H9 (cell line): ENCODE measurements around the gene AGPAT2. TPM values are rescaled to one million over a fixed set of nuclear protein-coding genes. Genes with fewer than 3 reads are reported as not detected.

Experiments used
- DNase-seq: peaks from one replicate; pipeline ENCODE4 v3.0.0-alpha.2; 2017
- H2AFZ ChIP-seq: one replicate; pipeline ENCODE4 v1.6.1; 2013; ENCODE audit warnings: mild to moderate bottlenecking, low read length, control low read depth, moderate library complexity
- H2AK5ac ChIP-seq: 2 replicates; pipeline ENCODE4 v1.6.1; 2013; ENCODE audit warnings: low read length, control low read depth, mixed read lengths; ENCODE audit not compliant: insufficient read length
- H2BK120ac ChIP-seq: one replicate; pipeline ENCODE4 v1.6.1; 2013; ENCODE audit warnings: low read depth, mild to moderate bottlenecking, low read length, control low read depth, inconsistent platforms; ENCODE audit not compliant: poor library complexity, severe bottlenecking
- H2BK12ac ChIP-seq: 2 replicates; pipeline ENCODE4 v1.6.1; 2013; ENCODE audit warnings: low read length, control low read depth, mixed read lengths, low read depth; ENCODE audit not compliant: insufficient read length
- H2BK15ac ChIP-seq: 2 replicates; pipeline ENCODE4 v1.6.1; 2013; ENCODE audit warnings: low read depth, low read length, control low read depth
- H2BK20ac ChIP-seq: one replicate; pipeline ENCODE4 v1.6.1; 2013; ENCODE audit warnings: low read depth, mild to moderate bottlenecking, low read length, control low read depth, inconsistent platforms; ENCODE audit not compliant: poor library complexity, severe bottlenecking
- H2BK5ac ChIP-seq: 2 replicates; pipeline ENCODE4 v1.6.1; 2013; ENCODE audit warnings: low read length, control low read depth, mixed read lengths; ENCODE audit not compliant: insufficient read length
- H3K14ac ChIP-seq: 2 replicates; pipeline ENCODE4 v1.6.1; 2013; ENCODE audit warnings: low read length, control low read depth; ENCODE audit not compliant: insufficient read depth
- H3K18ac ChIP-seq: 2 replicates; pipeline ENCODE4 v1.6.1; 2013; ENCODE audit warnings: low read depth, mild to moderate bottlenecking, mixed read lengths, low read length, control low read depth; ENCODE audit not compliant: insufficient read length
- H3K23ac ChIP-seq: 2 replicates; pipeline ENCODE4 v1.6.1; 2013; ENCODE audit warnings: low read length, control low read depth, mixed read lengths, low read depth; ENCODE audit not compliant: insufficient read length
- H3K23me2 ChIP-seq: 2 replicates; pipeline ENCODE4 v1.6.1; 2013; ENCODE audit warnings: low read depth, mild to moderate bottlenecking, mixed read lengths, low read length, control low read depth; ENCODE audit not compliant: insufficient read length, poor library complexity, severe bottlenecking
- H3K27ac ChIP-seq: 2 replicates; pipeline ENCODE4 v1.5.1; 2013; ENCODE audit warnings: low read length, control low read depth, mixed read lengths, low read depth; ENCODE audit not compliant: insufficient read length
- H3K27me3 ChIP-seq: 2 replicates; pipeline ENCODE4 v1.6.1; 2013; ENCODE audit warnings: low read length, control low read depth, inconsistent platforms; ENCODE audit not compliant: insufficient read depth
- H3K4ac ChIP-seq: 2 replicates; pipeline ENCODE4 v1.6.1; 2013; ENCODE audit warnings: low read depth, mild to moderate bottlenecking, control low read depth, inconsistent platforms, low read length, moderate library complexity
- H3K4me1 ChIP-seq: 2 replicates; pipeline ENCODE4 v1.6.1; 2013; ENCODE audit warnings: low read length, control low read depth, inconsistent platforms; ENCODE audit not compliant: insufficient read depth
- H3K4me2 ChIP-seq: 2 replicates; pipeline ENCODE4 v1.6.1; 2013; ENCODE audit warnings: low read length, control low read depth, mixed read lengths; ENCODE audit not compliant: insufficient read length, insufficient read depth
- H3K56ac ChIP-seq: 2 replicates; pipeline ENCODE4 v1.6.1; 2013; ENCODE audit warnings: low read depth, mild to moderate bottlenecking, mixed read lengths, low read length, control low read depth; ENCODE audit not compliant: insufficient read length
- H3K79me1 ChIP-seq: 2 replicates; pipeline ENCODE4 v1.6.1; 2013; ENCODE audit warnings: low read depth, mild to moderate bottlenecking, moderate library complexity, low read length, control low read depth, inconsistent platforms; ENCODE audit not compliant: insufficient read depth, poor library complexity, severe bottlenecking
- H3K79me2 ChIP-seq: 2 replicates; pipeline ENCODE4 v1.6.1; 2013; ENCODE audit warnings: low read length, control low read depth, inconsistent platforms; ENCODE audit not compliant: insufficient read depth
- H3K9ac ChIP-seq: 2 replicates; pipeline ENCODE4 v1.6.1; 2013; ENCODE audit warnings: low read length, control low read depth, mixed read lengths; ENCODE audit not compliant: insufficient read length; ENCODE audit errors: extremely low read depth
- H3K9me3 ChIP-seq: one replicate; pipeline ENCODE4 v1.6.1; 2013; ENCODE audit warnings: low read depth, low read length, inconsistent platforms; ENCODE audit not compliant: control insufficient read depth
- H3T11ph ChIP-seq: one replicate; pipeline ENCODE4 v1.6.1; 2013; ENCODE audit warnings: mild to moderate bottlenecking, low read length, control low read depth, inconsistent platforms
- H4K20me1 ChIP-seq: one replicate; pipeline ENCODE4 v1.6.1; 2013; ENCODE audit not compliant: control insufficient read depth, insufficient read length, insufficient read depth
- H4K5ac ChIP-seq: 2 replicates; pipeline ENCODE4 v1.6.1; 2013; ENCODE audit warnings: low read depth, mild to moderate bottlenecking, mixed read lengths, low read length, control low read depth; ENCODE audit not compliant: insufficient read length
- H4K8ac ChIP-seq: replicated peaks from 2 replicates; pipeline ENCODE4 v1.6.1; 2013; ENCODE audit warnings: low read length, control low read depth, mixed read lengths, low read depth; ENCODE audit not compliant: insufficient read length
- H4K91ac ChIP-seq: 2 replicates; pipeline ENCODE4 v1.6.1; 2013; ENCODE audit warnings: low read depth, mild to moderate bottlenecking, moderate library complexity, mixed read lengths, low read length, control low read depth; ENCODE audit not compliant: insufficient read length
- H3K27ac Mint-ChIP-seq, 3 experiments: 2 replicates in 2 of 3; 3 replicates in 1 of 3; pipeline ENCODE4 v1.8.0; 2020 to 2021; ENCODE audit warnings: mixed read lengths in 3 of 3, mild to moderate bottlenecking in 1 of 3, moderate library complexity in 1 of 3
- H3K27me3 Mint-ChIP-seq: 2 replicates; pipeline ENCODE4 v1.8.0; 2021; ENCODE audit warnings: low read depth, mild to moderate bottlenecking, moderate library complexity, mixed read lengths
- H3K36me3 Mint-ChIP-seq, 3 experiments: 2 replicates in 2 of 3; 3 replicates in 1 of 3; pipeline ENCODE4 v1.8.0; 2020 to 2021; ENCODE audit warnings: low read depth in 3 of 3, mixed read lengths in 3 of 3; ENCODE audit not compliant: insufficient read depth in 1 of 3
- H3K4me1 Mint-ChIP-seq, 2 experiments: 2 replicates each; pipeline ENCODE4 v1.8.0; 2020; ENCODE audit warnings: mixed read lengths in 2 of 2
- H3K4me3 Mint-ChIP-seq, 2 experiments: 2 replicates in 1 of 2; 3 replicates in 1 of 2; pipeline ENCODE4 v1.8.0; 2020 to 2021; ENCODE audit warnings: mild to moderate bottlenecking in 2 of 2, mixed read lengths in 2 of 2, moderate library complexity in 1 of 2
- H3K9me3 Mint-ChIP-seq, 2 experiments: 2 replicates in 1 of 2; 3 replicates in 1 of 2; pipeline ENCODE4 v1.8.0; 2020; ENCODE audit warnings: mild to moderate bottlenecking in 2 of 2, mixed read lengths in 2 of 2, moderate library complexity in 1 of 2
- CTCF ChIP-seq: fragments of 200-600 bp; sonication (generic); conservative IDR thresholded peaks from 3 replicates; pipeline ENCODE4 v1.8.0; 2021; ENCODE audit warnings: antibody characterized with exemption, mild to moderate bottlenecking
- WGBS: extraction: QIAGEN DNeasy Blood & Tissue Kit; methylation state at CpG from one replicate; pipeline ENCODE4 v1.1.7; 2013; ENCODE audit warnings: missing lambda C conversion rate, low lambda C conversion rate, mixed read lengths; ENCODE audit not compliant: insufficient read length; ENCODE audit errors: extremely low coverage; 5-methylcytosine and 5-hydroxymethylcytosine counted together
- total RNA-seq: library from RNA; stranded (reverse); gene quantifications from 2 replicates; pipeline ENCODE4 v1.2.1, GENCODE V29; 2021

Gene AGPAT2
- total RNA-seq, 1 experiment from 2014 or later, result 29.7 TPM

GRCh38 chr9:136640171-136641111 lies 46.8 kb downstream of the AGPAT2 start:
- Histone ChIP-seq H2AFZ (no peak overlapping the region), H2BK12ac (no peak overlapping the region), H3K9ac (no peak overlapping the region), H3K23ac (no peak overlapping the region), H3K56ac (no peak overlapping the region), H4K91ac (no peak overlapping the region), H3K79me2 (no peaks in the 10 kb centered on the region), H3K4ac (no peak overlapping the region), H3T11ph (no peak overlapping the region), H4K5ac (no peak overlapping the region), H2BK120ac (no peak overlapping the region), H4K8ac (no peak overlapping the region), H2BK15ac (no peak overlapping the region), H3K79me1 (no peaks in the 10 kb centered on the region), H3K23me2 (no peaks in the 10 kb centered on the region), H3K9me3 (no peaks in the 10 kb centered on the region), H2AK5ac (no peak overlapping the region), H2BK20ac (no peak overlapping the region), H2BK5ac (no peak overlapping the region), H3K14ac (no peak overlapping the region; the same call in 1 of the 2 replicates), H3K4me1 (no peaks in the 10 kb centered on the region), H3K4me2 (no peak overlapping the region), H3K27ac (no peak overlapping the region), H3K27me3 (no peaks in the 10 kb centered on the region), H4K20me1 (no peaks in the 10 kb centered on the region), H3K18ac (no peak overlapping the region)
- no peak overlapping the region for H3K27ac Mint-ChIP-seq
- TF ChIP-seq CTCF, result no peak
- DNase-seq, result no peak
- H3K4me3 Mint-ChIP-seq, result no peak overlapping the region
- no CpG with 5 or more reads among the region's 32 CpGs for WGBS
- no peaks in the 10 kb centered on the region; a peak in 1 of 7 replicates for H3K36me3 Mint-ChIP-seq
- H3K9me3 Mint-ChIP-seq, result no peaks in the 10 kb centered on the region
- peaks cover 3 to 4% of the 10 kb centered on the region in 2 experiments; a peak in 2 of 4 replicates for H3K4me1 Mint-ChIP-seq
- H3K27me3 Mint-ChIP-seq, result peaks cover 21% of the 10 kb centered on the region
